H1 (cell line): ENCODE results near the gene LCE1D. TPM values are rescaled to one million over a fixed set of nuclear protein-coding genes. Genes with fewer than 3 reads are reported as not detected.

Experiments used
- CTCF ChIA-PET: fragments of 300-600 bp; sonication (Branson Sonifier 250); formaldehyde crosslinking; loops from one replicate; lab custom pipeline; 2021; ENCODE audit not compliant: partially characterized antibody; lab: Charles Lee
- POLR2A ChIA-PET: fragments of 300-600 bp; sonication (Branson Sonifier 250); formaldehyde crosslinking; loops from one replicate; lab custom pipeline; 2021; ENCODE audit warnings: inconsistent platforms; ENCODE audit not compliant: partially characterized antibody; lab: Charles Lee
- DNase-seq, 2 experiments: peaks; one replicate each; pipeline versions ENCODE4 v3.0.0 to v3.0.0-alpha.2; 2010 to 2022; ENCODE audit warnings: low spot score in 2 of 2, low read depth in 1 of 2, mixed read lengths in 1 of 2
- FAIRE-seq: peaks from 2 replicates; lab custom pipeline; 2011; peaks lifted over from hg19 to GRCh38; lab: Jason Lieb, UNC
- H2AFZ ChIP-seq: 2 replicates; pipeline ENCODE4 v1.8.1; 2012; ENCODE audit warnings: low read length, inconsistent platforms
- H2AK5ac ChIP-seq: 2 replicates; pipeline ENCODE4 v1.6.1; 2013; ENCODE audit warnings: low read depth, low read length
- H2BK120ac ChIP-seq: replicated peaks from 2 replicates; pipeline ENCODE3; 2013; ENCODE audit warnings: low read depth, low read length, inconsistent platforms
- H2BK12ac ChIP-seq: 2 replicates; pipeline ENCODE4 v1.6.1; 2013; ENCODE audit warnings: low read depth, low read length
- H2BK15ac ChIP-seq: 2 replicates; pipeline ENCODE4 v1.6.1; 2013; ENCODE audit warnings: low read length
- H2BK20ac ChIP-seq: 2 replicates; pipeline ENCODE4 v1.6.1; 2013; ENCODE audit warnings: low read length
- H2BK5ac ChIP-seq: 2 replicates; pipeline ENCODE4 v1.6.1; 2013; ENCODE audit warnings: low read depth, low read length
- H3K14ac ChIP-seq: 2 replicates; pipeline ENCODE4 v1.6.1; 2013; ENCODE audit warnings: inconsistent platforms; ENCODE audit not compliant: insufficient read length
- H3K18ac ChIP-seq: 2 replicates; pipeline ENCODE4 v1.6.1; 2013; ENCODE audit warnings: low read length; ENCODE audit errors: extremely low read depth
- H3K23ac ChIP-seq: 2 replicates; pipeline ENCODE4 v1.6.1; 2013; ENCODE audit warnings: inconsistent platforms; ENCODE audit not compliant: insufficient read length
- H3K23me2 ChIP-seq: 2 replicates; pipeline ENCODE4 v1.6.1; 2013; ENCODE audit warnings: low read depth, low read length
- H3K27ac ChIP-seq: 2 replicates; pipeline ENCODE4 v1.6.1; 2011; ENCODE audit warnings: low read depth, low read length, inconsistent platforms
- H3K27me3 ChIP-seq, 4 experiments: replicated peaks in 1 of 4; 1 replicate in 1 of 4; 2 replicates in 3 of 4; pipeline versions ENCODE4 v1.6.1 to v1.8.1; 2011 to 2013; ENCODE audit warnings: low read length in 3 of 4, mild to moderate bottlenecking in 3 of 4, inconsistent platforms in 2 of 4, mixed read lengths in 2 of 4, moderate library complexity in 1 of 4; ENCODE audit not compliant: control insufficient read depth in 3 of 4, insufficient read depth in 3 of 4; ENCODE audit errors: extremely low read depth in 1 of 4
- H3K36me3 ChIP-seq, 4 experiments: 2 replicates each; pipeline versions ENCODE4 v1.6.1 to v1.8.1; 2011 to 2013; ENCODE audit warnings: mild to moderate bottlenecking in 4 of 4, low read length in 3 of 4, moderate library complexity in 2 of 4, control low read depth in 1 of 4, inconsistent platforms in 1 of 4; ENCODE audit not compliant: insufficient read depth in 4 of 4, control insufficient read depth in 2 of 4
- H3K4ac ChIP-seq: replicated peaks from 2 replicates; pipeline ENCODE3; 2013; ENCODE audit warnings: low read length, low read depth, mixed read lengths, inconsistent platforms; ENCODE audit not compliant: insufficient read length
- H3K4me1 ChIP-seq, 4 experiments: replicated peaks in 1 of 4; 1 replicate in 1 of 4; 2 replicates in 3 of 4; pipeline versions ENCODE4 v1.6.1 to v1.8.1; 2011 to 2013; ENCODE audit warnings: low read length in 3 of 4, inconsistent platforms in 2 of 4, mixed read lengths in 1 of 4; ENCODE audit not compliant: insufficient read depth in 4 of 4, control insufficient read depth in 3 of 4
- H3K4me2 ChIP-seq, 2 experiments: 2 replicates each; pipeline versions ENCODE4 v1.6.1 to v1.8.1; 2011 to 2013; ENCODE audit warnings: low read depth in 2 of 2, low read length in 2 of 2, control low read depth in 1 of 2, inconsistent platforms in 1 of 2, mild to moderate bottlenecking in 1 of 2; ENCODE audit not compliant: insufficient read depth in 1 of 2
- H3K4me3 ChIP-seq, 4 experiments: fragments of 200-600, 300-600 bp in 1 of 4; sonication (generic), shearing (Covaris generic), sonication (Bioruptor Twin) in 1 of 4; 2 replicates each; pipeline versions ENCODE4 v1.5.1 to v1.8.1; 2011 to 2016; ENCODE audit warnings: low read length in 4 of 4, low read depth in 3 of 4, control low read depth in 2 of 4, inconsistent platforms in 2 of 4, mild to moderate bottlenecking in 2 of 4, mixed read lengths in 1 of 4, moderate library complexity in 1 of 4; ENCODE audit not compliant: insufficient read depth in 2 of 4; ENCODE audit errors: extremely low read depth in 1 of 4
- H3K56ac ChIP-seq: replicated peaks from 2 replicates; pipeline ENCODE3; 2013; ENCODE audit warnings: low read depth, mild to moderate bottlenecking, mixed read lengths, low read length, inconsistent platforms; ENCODE audit not compliant: insufficient read length
- H3K79me1 ChIP-seq: 2 replicates; pipeline ENCODE4 v1.6.1; 2013; ENCODE audit warnings: low read depth, low read length, control low read depth
- H3K79me2 ChIP-seq, 2 experiments: 2 replicates each; pipeline versions ENCODE4 v1.6.1 to v1.8.1; 2012 to 2013; ENCODE audit warnings: low read length in 2 of 2, mild to moderate bottlenecking in 2 of 2, inconsistent platforms in 1 of 2; ENCODE audit not compliant: insufficient read depth in 2 of 2, control insufficient read depth in 1 of 2
- H3K9ac ChIP-seq, 4 experiments: replicated peaks in 1 of 4; 1 replicate in 1 of 4; 2 replicates in 3 of 4; pipeline versions ENCODE4 v1.6.1 to v1.8.1; 2011 to 2013; ENCODE audit warnings: low read depth in 3 of 4, low read length in 3 of 4, control low read depth in 2 of 4, mild to moderate bottlenecking in 2 of 4, moderate library complexity in 2 of 4, inconsistent platforms in 1 of 4; ENCODE audit errors: extremely low read depth in 1 of 4
- H3K9me3 ChIP-seq, 2 experiments: 2 replicates each; pipeline versions ENCODE4 v1.6.1 to v1.8.1; 2012 to 2013; ENCODE audit warnings: mild to moderate bottlenecking in 2 of 2, moderate library complexity in 2 of 2, control low read depth in 1 of 2, inconsistent platforms in 1 of 2, low read depth in 1 of 2, low read length in 1 of 2, mixed read lengths in 1 of 2; ENCODE audit not compliant: insufficient read depth in 2 of 2
- H4K20me1 ChIP-seq, 2 experiments: replicated peaks in 1 of 2; 2 replicates each; pipeline versions ENCODE3 to v1.8.1; 2011 to 2013; ENCODE audit warnings: inconsistent platforms in 2 of 2, low read length in 2 of 2, mild to moderate bottlenecking in 1 of 2; ENCODE audit not compliant: insufficient read depth in 2 of 2, control insufficient read depth in 1 of 2
- H4K5ac ChIP-seq: 2 replicates; pipeline ENCODE4 v1.6.1; 2013; ENCODE audit warnings: low read length, low read depth, mixed read lengths, inconsistent platforms; ENCODE audit not compliant: insufficient read length
- H4K8ac ChIP-seq: 2 replicates; pipeline ENCODE4 v1.8.0; 2013; ENCODE audit warnings: mild to moderate bottlenecking, moderate library complexity, low read length, inconsistent platforms; ENCODE audit not compliant: insufficient read depth; ENCODE audit errors: extremely low read depth
- H4K91ac ChIP-seq: replicated peaks from 2 replicates; pipeline ENCODE3; 2013; ENCODE audit warnings: low read length, mixed read lengths, inconsistent platforms; ENCODE audit not compliant: insufficient read length
- FOSL1 ChIP-seq: IDR thresholded peaks from 2 replicates; pipeline ENCODE4 v1.6.1; 2011; ENCODE audit warnings: mild to moderate bottlenecking, low read depth, low read length, moderate library complexity; ENCODE audit not compliant: insufficient read depth
- WGBS, 2 experiments: shearing (Covaris generic) in 1 of 2; methylation state at CpG; one replicate each; pipeline versions ENCODE4 v1.1.6 to v1.1.7; 2013 to 2015; ENCODE audit warnings: low lambda C conversion rate in 2 of 2, mixed read lengths in 2 of 2, inconsistent platforms in 1 of 2, low coverage in 1 of 2, missing lambda C conversion rate in 1 of 2; ENCODE audit not compliant: insufficient replicate concordance in 2 of 2, insufficient coverage in 1 of 2, insufficient read length in 1 of 2; ENCODE audit errors: extremely low coverage in 1 of 2, missing lambda C conversion rate in 1 of 2; 5-methylcytosine and 5-hydroxymethylcytosine counted together
- polyA plus RNA-seq, 7 experiments: library from polyadenylated mRNA; depleted of rRNA in 3 of 7; stranded (reverse) in 5 of 7; unstranded in 2 of 7; fragments of >200 nt in 5 of 7; fragments of 200-250 nt in 2 of 7; gene quantifications; 1 replicate in 5 of 7; 2 replicates in 1 of 7; 4 replicates in 1 of 7; pipeline versions ENCODE4 v1.2.1 to v1.2.3, GENCODE V29; 2011 to 2013; ENCODE audit warnings: missing spikeins in 2 of 7, mixed read lengths in 2 of 7
- total RNA-seq: library from RNA; stranded (reverse); fragmentation: NEBNext Ultra II Directional; extraction: Animal tissue kit (Norgen Biotek cat#: 25700); gene quantifications from 2 replicates; pipeline ENCODE4 v1.2.1, GENCODE V29; 2021
- TF ChIP-seq, protein P1 (sequence below): IDR thresholded peaks from 2 replicates; pipeline ENCODE4 v1.6.1; 2011; ENCODE audit warnings: low read length, improper control_type of control experiment

Gene LCE1D
- total and polyA plus RNA-seq, 2 of the 8 experiments (the other 6 are each of a cell fraction or from before 2014, with no cell fraction given): not detected

DNA sequence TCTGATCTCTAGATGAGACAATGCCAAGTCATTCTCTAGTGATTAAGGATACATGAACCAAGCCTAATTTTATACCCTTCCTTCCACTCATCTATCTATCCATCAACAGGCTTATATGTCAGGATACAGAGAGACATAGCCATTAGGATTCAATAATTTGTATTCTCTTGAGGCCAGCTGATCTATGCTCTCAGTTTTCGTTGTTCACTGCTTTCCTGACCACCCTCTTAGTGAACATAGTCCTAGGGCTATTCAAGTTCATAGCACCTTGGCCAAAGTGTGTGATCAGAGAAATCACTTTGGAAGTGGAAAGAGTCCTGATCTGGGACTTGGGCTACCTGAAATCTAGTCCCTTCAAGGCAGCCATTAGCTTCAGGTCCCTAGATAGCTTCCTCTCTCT lies 42.9 kb upstream of the LCE1D start:
- Histone ChIP-seq H3K56ac (no peak overlapping the region), H2BK20ac (no peak overlapping the region), H4K5ac (no peak overlapping the region), H2BK120ac (no peak overlapping the region), H3K79me1 (no peaks in the 10 kb centered on the region), H2BK15ac (no peak overlapping the region), H3K79me2 (no peaks in the 10 kb centered on the region), H2BK12ac (no peak overlapping the region), H3K4me1 (no peaks in the 10 kb centered on the region), H4K91ac (no peak overlapping the region), H3K4me3 (no peak overlapping the region), H3K4me2 (no peak overlapping the region), H3K23ac (no peak overlapping the region), H2AK5ac (no peak overlapping the region), H4K8ac (no peak overlapping the region), H3K4ac (no peak overlapping the region), H2AFZ (no peak overlapping the region), H3K14ac (no peak overlapping the region), H3K27me3 (no peaks in the 10 kb centered on the region), H3K9me3 (peaks cover 67 to 80% of the 10 kb centered on the region in 2 experiments), H4K20me1 (no peaks in the 10 kb centered on the region), H3K23me2 (no peaks in the 10 kb centered on the region), H3K27ac (no peak overlapping the region), H3K18ac (no peak overlapping the region), H3K9ac (no peak overlapping the region), H3K36me3 (no peaks in the 10 kb centered on the region; a peak in 1 of 8 replicates), H2BK5ac (no peak overlapping the region)
- FAIRE-seq (no peak), DNase-seq (no peak)
- POLR2A ChIA-PET: no interaction called here
- CTCF ChIA-PET: no interaction called here
- WGBS, 2 experiments: 53% methylated on average over 1 of the region's 1 CpG; no CpG with 5 or more reads in 1 of the 2 experiments
- TF ChIP-seq FOSL1: no peak
- TF ChIP-seq, protein P1, sequence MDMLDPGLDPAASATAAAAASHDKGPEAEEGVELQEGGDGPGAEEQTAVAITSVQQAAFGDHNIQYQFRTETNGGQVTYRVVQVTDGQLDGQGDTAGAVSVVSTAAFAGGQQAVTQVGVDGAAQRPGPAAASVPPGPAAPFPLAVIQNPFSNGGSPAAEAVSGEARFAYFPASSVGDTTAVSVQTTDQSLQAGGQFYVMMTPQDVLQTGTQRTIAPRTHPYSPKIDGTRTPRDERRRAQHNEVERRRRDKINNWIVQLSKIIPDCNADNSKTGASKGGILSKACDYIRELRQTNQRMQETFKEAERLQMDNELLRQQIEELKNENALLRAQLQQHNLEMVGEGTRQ: no peak
